Activated CD4-positive, alpha-beta memory T cell treated with anti-CD3 and anti-CD28 coated beads, Interleukin-2, amount 10 ng/mL, durations not matched to agents 7 days and 5 days (primary cell): Measurements from ENCODE around the gene YPEL2. TPM values are rescaled to one million over a fixed set of nuclear protein-coding genes. Genes with fewer than 3 reads are reported as not detected.
"Not testable (repeated sequence)": the region's sequence is repeated elsewhere in the genome, so short reads cannot be mapped to it uniquely, and the experiment has no call there.

Experiments
- CTCF ChIA-PET: fragments of 350-600 bp; sonication (Branson Sonifier 250); formaldehyde crosslinking; loops from one replicate; lab custom pipeline; 2021; ENCODE audit warnings: antibody characterized with exemption, inconsistent platforms; lab: Charles Lee
- POLR2A ChIA-PET: fragments of 350-600 bp; sonication (Branson Sonifier 250); formaldehyde crosslinking; loops from one replicate; lab custom pipeline; 2021; ENCODE audit warnings: antibody characterized with exemption; lab: Charles Lee
- DNase-seq: peaks from one replicate; pipeline ENCODE4 v3.0.0-alpha.2; 2020
- H3K27ac Mint-ChIP-seq: one replicate; pipeline ENCODE4 v1.8.0; 2021; ENCODE audit warnings: mild to moderate bottlenecking, mixed read lengths
- H3K27me3 Mint-ChIP-seq: one replicate; pipeline ENCODE4 v1.8.0; 2021; ENCODE audit warnings: mixed read lengths
- H3K36me3 Mint-ChIP-seq: one replicate; pipeline ENCODE4 v1.8.0; 2021; ENCODE audit warnings: low read depth, mixed read lengths
- H3K4me1 Mint-ChIP-seq: one replicate; pipeline ENCODE4 v1.8.0; 2021; ENCODE audit warnings: mixed read lengths
- H3K4me3 Mint-ChIP-seq: one replicate; pipeline ENCODE4 v1.8.0; 2021; ENCODE audit warnings: mild to moderate bottlenecking, mixed read lengths
- H3K9me3 Mint-ChIP-seq: one replicate; pipeline ENCODE4 v1.8.0; 2021; ENCODE audit warnings: mixed read lengths
- total RNA-seq, 2 experiments: library from RNA; stranded (reverse); gene quantifications; one replicate each; pipeline ENCODE4 v1.2.3, GENCODE V29; 2021

YPEL2 gene, protein sequence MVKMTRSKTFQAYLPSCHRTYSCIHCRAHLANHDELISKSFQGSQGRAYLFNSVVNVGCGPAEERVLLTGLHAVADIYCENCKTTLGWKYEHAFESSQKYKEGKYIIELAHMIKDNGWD
- 10 to 100 TPM; 17.1 to 18.4 TPM for total RNA-seq

DNA sequence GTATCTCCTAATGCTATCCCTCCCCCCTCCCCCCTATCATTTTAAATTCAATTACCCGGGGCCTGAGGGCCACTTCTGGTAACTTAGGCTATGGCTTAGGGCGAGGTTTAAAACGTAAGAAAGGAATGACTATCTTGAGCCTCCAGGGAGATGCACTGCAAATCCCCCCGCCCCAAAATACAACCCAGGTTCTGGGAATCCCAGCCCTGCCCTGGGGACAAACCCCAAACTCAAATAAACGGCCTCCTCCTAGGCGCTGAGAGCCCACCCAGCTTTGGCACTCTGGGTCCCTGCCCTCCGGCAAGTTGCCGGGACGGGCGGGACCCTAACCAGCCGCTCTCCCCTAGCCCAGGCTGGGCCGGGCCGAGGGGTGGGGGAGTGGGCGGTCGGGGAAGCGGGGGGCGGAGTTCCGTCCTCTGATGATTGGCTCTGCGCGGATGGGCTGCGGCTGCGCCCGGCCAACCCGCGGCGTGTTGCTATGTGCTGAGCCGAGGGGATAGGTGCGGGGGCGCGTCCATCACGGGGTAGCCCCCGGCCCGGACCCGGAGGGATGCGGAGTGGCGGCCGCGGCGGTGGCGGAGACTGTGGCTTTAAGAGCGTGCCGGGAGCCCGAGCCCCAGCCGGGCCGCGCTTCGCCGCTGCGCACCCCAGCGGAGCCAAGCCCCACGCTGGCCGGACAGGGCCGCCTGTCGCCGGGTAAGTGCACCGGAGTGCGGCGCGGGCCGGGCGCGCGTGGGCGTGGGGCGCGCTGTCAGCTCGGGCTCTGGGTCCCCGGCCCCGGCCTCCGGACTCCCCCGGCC, at the start of gene YPEL2:
YPEL2 (plus strand) TSS at position 527 of the 800 bp plus-strand sequence. CDS start 21,755 bp downstream, outside the sequence.
- DNase-seq, result peak; percentile 90
- H3K9me3 Mint-ChIP-seq, result no peaks in the 10 kb centered on the region
- H3K27ac Mint-ChIP-seq, result peak within 1 kb of the TSS; percentile 89
- no peaks in the 10 kb centered on the region for H3K27me3 Mint-ChIP-seq
- H3K4me1 Mint-ChIP-seq, result peaks cover 65% of the 10 kb centered on the region
- ChIA-PET POLR2A (interaction anchor here (1.1 to 2.5 kb wide), 6 partner anchors 22 to 110 kb away, joined by 3 to 39 read pairs (median 5); no protein-coding TSS in a partner anchor), CTCF (interaction anchor here (2.8 to 6.2 kb wide), 2 partner anchors 96 to 108 kb away, joined by 12 to 187 read pairs; no protein-coding TSS in a partner anchor)
- peaks cover 2% of the 10 kb centered on the region for H3K36me3 Mint-ChIP-seq
- H3K4me3 Mint-ChIP-seq, result peak within 1 kb of the TSS; percentile 85

DNA sequence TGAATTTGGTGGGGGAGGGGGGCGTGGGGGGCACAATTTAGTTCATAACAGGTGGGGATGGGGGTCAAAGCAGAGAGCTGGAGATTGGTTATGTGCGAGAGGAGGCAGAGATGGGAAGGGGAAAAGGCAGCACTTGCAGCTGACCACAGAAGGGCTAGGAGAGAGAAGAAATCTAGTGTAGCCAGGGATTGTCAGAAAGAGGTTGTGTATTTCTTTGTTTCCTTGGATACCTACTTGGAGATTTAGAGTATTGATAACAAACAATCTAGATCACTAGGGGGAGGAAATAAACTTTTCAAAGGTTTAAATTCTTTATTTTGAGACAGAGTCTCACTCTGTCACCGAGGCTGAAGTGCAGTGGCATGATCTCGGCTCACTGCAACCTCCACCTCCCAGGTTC, 47.1 kb upstream of the YPEL2 start:
- H3K4me3 Mint-ChIP-seq, result no peak overlapping the region
- ChIA-PET CTCF (no interaction called here), POLR2A (no interaction called here)
- no peak overlapping the region for H3K27ac Mint-ChIP-seq
- no peaks in the 10 kb centered on the region for H3K36me3 Mint-ChIP-seq
- H3K4me1 Mint-ChIP-seq, result peaks cover 7% of the 10 kb centered on the region
- H3K27me3 Mint-ChIP-seq, result no peaks in the 10 kb centered on the region
- no peak for DNase-seq
- no peaks in the 10 kb centered on the region for H3K9me3 Mint-ChIP-seq

DNA sequence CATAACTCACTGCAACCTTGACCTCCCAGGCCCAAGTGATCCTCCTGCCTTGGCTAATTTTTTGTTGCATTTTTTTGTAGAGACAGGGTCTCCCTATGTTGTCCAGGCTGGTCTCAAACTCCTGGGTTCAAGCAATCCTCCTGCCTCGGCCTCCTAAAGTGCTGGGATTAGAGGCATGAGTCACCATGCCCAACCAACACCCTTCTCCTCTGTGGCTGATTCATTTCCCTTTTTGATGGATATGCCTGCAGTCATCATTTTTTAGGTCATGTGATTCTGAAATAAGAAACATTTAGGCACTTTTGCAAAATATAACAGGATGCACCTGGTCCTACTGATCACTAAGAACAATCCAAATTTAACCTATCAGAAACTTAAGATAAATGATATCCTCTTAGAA, 44.0 kb upstream of the YPEL2 start:
- H3K4me3 Mint-ChIP-seq, result no peak overlapping the region
- CTCF ChIA-PET, result no interaction called here
- H3K27me3 Mint-ChIP-seq, result no peaks in the 10 kb centered on the region
- H3K27ac Mint-ChIP-seq, result no peak overlapping the region
- DNase-seq, result peak; percentile 16
- no peaks in the 10 kb centered on the region for H3K36me3 Mint-ChIP-seq
- no peaks in the 10 kb centered on the region for H3K9me3 Mint-ChIP-seq
- H3K4me1 Mint-ChIP-seq, result peaks cover 7% of the 10 kb centered on the region
- POLR2A ChIA-PET, result no interaction called here

DNA sequence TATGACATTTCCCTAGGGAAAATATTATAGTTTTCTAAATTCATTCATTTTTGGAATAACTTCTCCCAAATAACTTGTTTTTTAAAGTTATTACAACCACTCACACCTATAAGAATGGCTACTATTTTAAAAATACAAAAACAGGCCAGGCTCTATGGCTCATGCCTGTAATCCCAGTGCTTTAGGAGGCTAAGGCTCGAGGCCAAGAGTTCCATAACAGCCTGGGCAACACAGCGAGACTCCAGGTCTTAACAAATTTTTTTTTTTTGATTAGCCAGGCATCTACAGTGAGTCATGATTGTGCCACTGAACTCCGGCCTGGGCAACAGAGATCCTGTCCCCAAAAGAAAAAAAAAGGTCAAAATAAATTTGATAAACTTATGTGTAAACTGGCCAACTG, 43.6 kb upstream of the YPEL2 start:
- H3K4me1 Mint-ChIP-seq, result peaks cover 7% of the 10 kb centered on the region
- no peak for DNase-seq
- H3K4me3 Mint-ChIP-seq, result no peak overlapping the region
- H3K36me3 Mint-ChIP-seq, result no peaks in the 10 kb centered on the region
- no peaks in the 10 kb centered on the region for H3K27me3 Mint-ChIP-seq
- ChIA-PET CTCF (no interaction called here), POLR2A (no interaction called here)
- H3K27ac Mint-ChIP-seq, result no peak overlapping the region
- H3K9me3 Mint-ChIP-seq, result no peaks in the 10 kb centered on the region

DNA sequence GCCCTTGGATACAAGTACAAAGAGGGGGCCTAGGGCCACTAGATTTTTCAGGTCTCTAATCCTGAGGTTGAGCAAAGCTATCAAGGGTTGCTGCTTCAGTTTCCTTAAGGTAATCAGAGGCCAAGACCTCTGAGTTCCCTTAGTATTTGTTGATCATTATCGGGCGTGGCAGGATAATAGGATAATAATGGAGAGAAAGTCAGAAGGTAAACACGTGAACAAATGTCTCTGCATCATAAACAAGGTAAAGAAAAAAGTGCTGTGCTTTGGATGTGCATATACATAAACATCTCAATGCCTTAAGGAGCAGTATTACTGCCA, 41.5 kb upstream of the YPEL2 start:
- Mint-ChIP-seq H3K4me1 (peaks cover 7% of the 10 kb centered on the region), H3K36me3 (no peaks in the 10 kb centered on the region), H3K9me3 (no peaks in the 10 kb centered on the region), H3K27me3 (no peaks in the 10 kb centered on the region), H3K4me3 (no peak overlapping the region), H3K27ac (no peak overlapping the region)
- ChIA-PET POLR2A (no interaction called here), CTCF (no interaction called here)
- no peak for DNase-seq

DNA sequence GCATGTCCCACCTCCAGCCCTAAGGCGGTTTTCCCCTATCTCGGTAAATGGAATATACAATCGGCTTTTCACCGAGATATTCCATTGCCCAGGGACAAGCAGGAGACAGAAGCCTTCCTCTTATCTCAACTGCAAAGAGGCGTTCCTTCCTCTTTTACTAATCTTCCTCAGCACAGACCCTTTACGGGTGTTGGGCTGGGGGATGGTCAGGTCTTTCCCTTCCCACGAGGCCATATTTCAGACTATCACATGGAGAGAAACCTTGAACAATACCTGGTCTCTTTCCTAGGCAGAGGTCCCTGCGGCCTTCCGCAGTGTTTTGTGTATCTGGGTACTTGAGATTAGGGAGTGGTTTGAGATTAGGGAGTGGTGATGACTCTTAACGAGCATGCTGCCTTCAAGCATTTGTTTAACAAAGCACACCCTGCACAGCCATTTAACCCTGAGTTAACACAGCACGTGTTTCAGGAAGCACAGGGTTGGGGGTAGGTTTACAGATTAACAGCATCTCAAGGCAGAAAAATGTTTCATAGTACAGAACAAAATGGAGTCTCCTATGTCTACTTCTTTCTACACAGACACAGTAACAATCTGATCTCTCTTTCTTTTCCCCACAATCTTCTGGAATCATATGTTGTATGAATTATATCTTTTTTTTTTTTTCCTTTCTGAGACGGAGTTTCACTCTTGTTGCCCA, 41.0 kb upstream of the YPEL2 start:
- CTCF ChIA-PET, H3K36me3 Mint-ChIP-seq, H3K9me3 Mint-ChIP-seq, H3K4me3 Mint-ChIP-seq, H3K27me3 Mint-ChIP-seq, DNase-seq, H3K4me1 Mint-ChIP-seq, POLR2A ChIA-PET, H3K27ac Mint-ChIP-seq: not testable (repeated sequence)

DNA sequence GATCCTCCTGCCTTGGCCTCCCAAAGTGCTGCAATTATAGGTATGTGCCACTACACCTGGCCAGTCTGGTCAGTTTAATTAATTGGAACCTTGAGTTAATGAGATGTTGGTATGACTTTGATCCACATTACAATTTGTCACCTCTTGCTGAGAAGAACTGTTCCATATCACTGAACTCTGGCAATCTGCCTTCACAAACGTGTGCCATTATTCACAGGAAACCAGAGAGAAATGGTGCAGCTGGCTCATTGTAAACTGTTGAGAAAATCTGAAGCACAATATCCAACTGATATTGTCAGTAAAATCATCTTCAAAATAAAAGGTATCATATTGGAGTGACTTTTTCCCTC, 39.3 kb upstream of the YPEL2 start:
- Mint-ChIP-seq H3K4me3 (no peak overlapping the region), H3K27ac (no peak overlapping the region), H3K4me1 (peaks cover 7% of the 10 kb centered on the region), H3K36me3 (no peaks in the 10 kb centered on the region), H3K27me3 (peaks cover 4% of the 10 kb centered on the region), H3K9me3 (no peaks in the 10 kb centered on the region)
- DNase-seq, result no peak
- CTCF ChIA-PET, result interaction anchor here (0.6 kb wide), 1 partner anchor 624 kb away, joined by 3 read pairs; no protein-coding TSS in a partner anchor
- POLR2A ChIA-PET, result no interaction called here

DNA sequence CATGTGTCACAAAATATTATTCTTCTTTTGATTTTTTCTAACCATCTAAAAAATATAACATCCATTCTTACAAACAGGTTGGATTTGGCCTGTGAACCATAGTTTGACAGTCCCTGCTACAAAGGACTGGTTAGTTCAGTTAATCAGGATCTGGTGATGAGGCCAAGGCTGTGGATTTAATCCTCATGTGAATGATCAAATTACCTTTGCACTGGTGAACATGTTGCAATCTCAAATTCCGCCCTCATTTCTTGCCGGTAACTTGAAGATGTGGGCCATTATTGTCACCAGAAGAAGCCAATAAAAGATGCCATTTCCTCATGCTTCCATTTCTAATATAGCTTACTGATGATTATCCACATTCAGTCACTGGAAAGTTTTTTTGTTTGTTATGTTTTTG, 35.3 kb upstream of the YPEL2 start:
- ChIA-PET POLR2A (interaction anchor here (1.1 kb wide), 1 partner anchor 146 kb away, joined by 3 read pairs; no protein-coding TSS in a partner anchor), CTCF (no interaction called here)
- no peaks in the 10 kb centered on the region for H3K36me3 Mint-ChIP-seq
- no peaks in the 10 kb centered on the region for H3K4me1 Mint-ChIP-seq
- no peaks in the 10 kb centered on the region for H3K9me3 Mint-ChIP-seq
- DNase-seq, result no peak
- H3K27ac Mint-ChIP-seq, result no peak overlapping the region
- peaks cover 4% of the 10 kb centered on the region for H3K27me3 Mint-ChIP-seq
- H3K4me3 Mint-ChIP-seq, result no peak overlapping the region

DNA sequence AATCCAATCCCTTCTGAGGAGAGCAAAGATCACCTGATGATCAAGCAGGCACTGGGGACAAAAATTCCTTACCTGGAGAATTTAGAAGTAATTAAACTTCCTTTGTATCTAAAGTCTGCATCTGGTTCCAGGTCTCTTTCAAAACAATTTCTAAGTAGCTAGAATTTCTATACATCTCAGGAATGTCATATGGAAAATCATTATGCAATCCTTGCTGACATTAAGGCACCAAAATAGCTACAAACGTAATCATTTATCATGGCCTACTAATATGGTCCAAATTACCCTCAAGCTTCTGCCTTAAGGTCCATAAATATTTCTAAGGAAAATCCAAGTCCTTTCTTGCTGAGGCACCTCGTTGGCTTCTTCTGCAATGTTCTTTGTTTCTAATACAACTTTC, 32.9 kb upstream of the YPEL2 start:
- peaks cover 10% of the 10 kb centered on the region for H3K27me3 Mint-ChIP-seq
- no peaks in the 10 kb centered on the region for H3K36me3 Mint-ChIP-seq
- H3K4me3 Mint-ChIP-seq, result no peak overlapping the region
- POLR2A ChIA-PET, result no interaction called here
- no peak for DNase-seq
- H3K27ac Mint-ChIP-seq, result no peak overlapping the region
- no peaks in the 10 kb centered on the region for H3K4me1 Mint-ChIP-seq
- CTCF ChIA-PET, result interaction anchor here (1.3 kb wide), 1 partner anchor 12 kb away, joined by 5 read pairs; no protein-coding TSS in a partner anchor
- no peaks in the 10 kb centered on the region for H3K9me3 Mint-ChIP-seq

DNA sequence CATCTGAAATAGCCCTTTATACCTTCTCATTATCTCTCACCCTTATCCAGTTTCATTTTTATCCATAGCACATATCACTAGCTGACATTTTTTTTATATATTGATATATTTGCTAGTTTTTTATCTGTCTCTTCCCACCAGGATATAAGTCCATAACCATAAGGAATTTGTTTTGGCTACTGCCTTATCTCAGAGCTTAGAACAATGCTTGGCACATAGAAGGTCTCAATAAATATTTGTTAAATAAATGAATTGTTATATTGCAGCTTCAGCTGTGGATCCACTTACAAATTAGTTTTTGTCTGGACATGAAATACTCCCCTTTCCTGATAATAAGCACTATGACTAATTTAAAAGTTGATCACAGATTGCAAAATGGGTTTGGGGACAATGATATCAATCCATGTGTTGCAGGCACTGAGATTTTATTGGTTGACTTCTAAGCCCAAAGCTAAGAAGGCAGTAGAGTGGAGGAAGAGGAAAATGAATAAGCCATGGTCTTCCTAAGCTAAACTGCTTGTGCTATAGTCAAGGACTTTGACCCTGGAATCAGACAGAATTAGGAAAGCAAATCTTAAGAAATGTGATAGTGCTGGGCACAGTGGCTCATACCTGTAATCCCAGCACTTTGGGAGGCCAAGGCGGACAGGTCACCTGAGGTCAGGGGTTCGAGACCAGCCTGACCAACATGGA, 31.9 kb upstream of the YPEL2 start:
- POLR2A ChIA-PET, result no interaction called here
- Mint-ChIP-seq H3K4me1 (no peaks in the 10 kb centered on the region), H3K27me3 (peaks cover 15% of the 10 kb centered on the region), H3K36me3 (no peaks in the 10 kb centered on the region), H3K4me3 (no peak overlapping the region), H3K9me3 (no peaks in the 10 kb centered on the region), H3K27ac (no peak overlapping the region)
- CTCF ChIA-PET, result interaction anchor here (1.3 kb wide), 1 partner anchor 11 kb away, joined by 5 read pairs; no protein-coding TSS in a partner anchor
- no peak for DNase-seq

DNA sequence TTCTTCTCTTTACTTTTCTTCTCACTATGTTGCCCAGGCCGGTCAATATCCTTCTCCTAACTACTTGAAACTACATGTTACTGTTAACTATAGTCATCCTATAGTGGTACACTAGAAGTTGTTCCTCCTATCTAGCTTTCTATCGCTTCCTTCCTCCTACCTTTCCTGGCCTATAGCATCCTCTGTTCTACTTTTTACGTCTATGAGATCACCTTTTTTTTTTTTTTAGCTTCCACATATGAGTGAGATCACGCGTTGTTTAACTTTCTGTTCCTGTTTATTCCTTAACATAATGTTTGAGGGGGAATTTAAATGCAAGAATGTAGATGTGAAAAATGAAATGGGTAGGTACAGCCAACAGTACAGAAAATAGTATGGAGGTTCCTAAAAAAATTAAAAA, 30.5 kb upstream of the YPEL2 start:
- Mint-ChIP-seq H3K4me3 (no peak overlapping the region), H3K27me3 (peaks cover 17% of the 10 kb centered on the region), H3K4me1 (no peaks in the 10 kb centered on the region), H3K27ac (no peak overlapping the region), H3K36me3 (no peaks in the 10 kb centered on the region), H3K9me3 (no peaks in the 10 kb centered on the region)
- CTCF ChIA-PET, result interaction anchor here (0.7 kb wide), 1 partner anchor 613 kb away, joined by 3 read pairs; no protein-coding TSS in a partner anchor
- DNase-seq, result no peak
- POLR2A ChIA-PET, result no interaction called here

DNA sequence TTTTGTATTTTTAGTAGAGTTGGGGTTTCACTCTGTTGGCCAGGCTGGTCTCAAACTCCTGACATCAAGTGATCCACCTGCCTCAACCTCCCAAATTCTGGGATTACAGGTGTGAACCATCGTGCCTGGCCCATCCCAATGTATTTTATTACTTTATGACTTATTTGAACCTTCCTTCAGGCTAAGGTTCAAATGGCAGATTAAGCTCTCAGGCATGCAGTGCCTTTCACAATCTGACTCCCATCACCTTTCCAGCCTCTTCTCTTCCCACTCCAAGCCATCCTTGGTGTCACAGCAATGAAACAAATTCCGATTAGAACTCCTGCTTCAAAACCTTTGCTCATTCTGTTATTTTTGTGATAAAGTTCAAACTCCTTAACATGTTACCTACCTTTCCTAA, 26.6 kb upstream of the YPEL2 start:
- no peak overlapping the region for H3K27ac Mint-ChIP-seq
- H3K4me1 Mint-ChIP-seq, result no peaks in the 10 kb centered on the region
- H3K27me3 Mint-ChIP-seq, result peaks cover 17% of the 10 kb centered on the region
- POLR2A ChIA-PET, result no interaction called here
- H3K4me3 Mint-ChIP-seq, result no peak overlapping the region
- no peak for DNase-seq
- H3K36me3 Mint-ChIP-seq, result no peaks in the 10 kb centered on the region
- CTCF ChIA-PET, result no interaction called here
- no peaks in the 10 kb centered on the region for H3K9me3 Mint-ChIP-seq
